ENCODE measurements around the gene TMCC3. TPM values are rescaled to one million over a fixed set of nuclear protein-coding genes. Genes with fewer than 3 reads are reported as not detected.

TMCC3 gene, protein sequence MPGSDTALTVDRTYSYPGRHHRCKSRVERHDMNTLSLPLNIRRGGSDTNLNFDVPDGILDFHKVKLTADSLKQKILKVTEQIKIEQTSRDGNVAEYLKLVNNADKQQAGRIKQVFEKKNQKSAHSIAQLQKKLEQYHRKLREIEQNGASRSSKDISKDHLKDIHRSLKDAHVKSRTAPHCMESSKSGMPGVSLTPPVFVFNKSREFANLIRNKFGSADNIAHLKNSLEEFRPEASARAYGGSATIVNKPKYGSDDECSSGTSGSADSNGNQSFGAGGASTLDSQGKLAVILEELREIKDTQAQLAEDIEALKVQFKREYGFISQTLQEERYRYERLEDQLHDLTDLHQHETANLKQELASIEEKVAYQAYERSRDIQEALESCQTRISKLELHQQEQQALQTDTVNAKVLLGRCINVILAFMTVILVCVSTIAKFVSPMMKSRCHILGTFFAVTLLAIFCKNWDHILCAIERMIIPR
- 0.88 to 1.8 TPM (median 1.2 TPM) in 5 replicates for total RNA-seq (2022; extraction: Qiagen RNA extraction; ENCODE audit: low read depth)

DNA sequence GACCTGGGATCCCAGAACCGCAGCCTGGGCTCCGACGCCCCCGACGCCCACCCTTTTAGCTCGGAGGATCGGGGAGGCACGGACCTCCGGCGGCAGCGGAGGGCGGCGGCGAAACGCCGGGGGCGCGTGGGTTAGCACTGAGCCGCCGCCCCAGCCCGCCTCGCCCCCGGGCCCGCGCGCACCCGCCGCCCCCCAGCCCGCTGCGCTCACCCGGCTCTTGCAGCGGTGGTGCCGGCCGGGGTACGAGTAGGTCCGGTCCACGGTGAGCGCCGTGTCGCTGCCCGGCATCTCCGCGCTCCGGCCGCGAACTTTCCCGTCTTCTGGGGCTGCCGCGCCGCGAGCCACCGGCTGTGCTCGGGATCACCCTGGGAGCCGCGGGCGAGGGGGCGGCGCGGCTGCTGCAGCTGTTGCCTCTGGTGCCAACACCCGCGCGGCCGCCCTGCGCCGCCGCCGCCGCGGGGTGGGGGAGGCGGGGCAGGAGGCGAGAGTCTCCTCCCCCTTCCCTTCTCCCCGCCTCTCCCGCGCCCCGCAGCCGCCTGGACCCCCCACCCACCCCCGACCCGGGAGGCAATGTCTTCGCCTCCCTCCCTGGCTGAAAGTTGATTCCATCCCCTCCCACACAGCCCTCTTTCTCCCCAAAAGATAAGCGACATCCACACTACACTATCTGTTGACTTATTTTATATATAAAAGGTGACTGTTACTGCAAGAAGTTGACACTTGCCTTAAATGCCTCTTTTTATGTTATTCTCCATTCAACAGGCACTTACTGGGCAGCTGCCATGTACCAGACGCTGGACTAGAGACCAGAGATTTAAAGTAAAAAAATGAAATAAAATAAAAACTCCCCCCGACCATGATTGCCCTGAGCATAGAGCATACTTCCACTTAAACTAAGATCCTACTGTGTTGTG lies at the start of gene TMCC3:
TSS of gene TMCC3 (minus strand) at position 415 of the 914 bp plus-strand sequence. CDS start at position 288, 127 bp downstream.

Other genes starting within 250 kb of the TMCC3 start
- 6.0 to 9.0 TPM (median 7.7 TPM) in 5 replicates for gene CEP83, start 190.7 kb downstream of the TMCC3 start, total RNA-seq (2022; extraction: Qiagen RNA extraction; ENCODE audit: low read depth)

All from A549 treated with GW870086 at 1 μM for 4 hours (cell line).